RWPE2 (cell line): ENCODE measurements around the gene ASIC1.
A peak's percentile ranks its signal among the peaks of the same experiment; 100 is the strongest.

ENCODE experiments used
- ATAC-seq: fragments of 200-7000 bp; cut with Tn5 transposase; 3 replicates; pipeline ENCODE4 v1.9.1; 2021; ENCODE audit warnings: low read depth
- DNase-seq: peaks from one replicate; pipeline ENCODE4 v3.0.0-alpha.2; 2020; ENCODE audit warnings: low spot score
- H3K27ac ChIP-seq: fragments of 450-650 bp; 2 replicates; pipeline ENCODE4 v1.5.1; 2017; ENCODE audit warnings: mild to moderate bottlenecking; ENCODE audit not compliant: poor library complexity, severe bottlenecking
- H3K27me3 ChIP-seq: fragments of 250-450 bp; sonication (Bioruptor Pico); 2 replicates; pipeline ENCODE4 v1.5.1; 2021; ENCODE audit warnings: mild to moderate bottlenecking, moderate library complexity; ENCODE audit not compliant: insufficient read depth, poor library complexity, severe bottlenecking
- H3K36me3 ChIP-seq: fragments of 250-450 bp; sonication (Bioruptor Pico); 2 replicates; pipeline ENCODE4 v1.5.1; 2020; ENCODE audit warnings: low read depth, mild to moderate bottlenecking, moderate library complexity
- H3K4me1 ChIP-seq: fragments of 250-450 bp; sonication (Bioruptor Pico); 2 replicates; pipeline ENCODE4 v1.5.1; 2021; ENCODE audit warnings: mild to moderate bottlenecking, moderate library complexity; ENCODE audit not compliant: insufficient read depth, poor library complexity, severe bottlenecking
- H3K4me3 ChIP-seq: fragments of 250-450 bp; sonication (Bioruptor Pico); 2 replicates; pipeline ENCODE4 v1.5.1; 2021; ENCODE audit warnings: mild to moderate bottlenecking, moderate library complexity; ENCODE audit not compliant: severe bottlenecking
- H3K9me3 ChIP-seq: fragments of 250-450 bp; sonication (Bioruptor Pico); 2 replicates; pipeline ENCODE4 v1.5.1; 2021; ENCODE audit warnings: mild to moderate bottlenecking, moderate library complexity; ENCODE audit not compliant: severe bottlenecking
- CTCF ChIP-seq: fragments of 450-650 bp; IDR thresholded peaks from one replicate; pipeline ENCODE4 v1.5.1; 2017; ENCODE audit warnings: mild to moderate bottlenecking, moderate library complexity; ENCODE audit not compliant: poor library complexity, severe bottlenecking

Gene ASIC1

DNA sequence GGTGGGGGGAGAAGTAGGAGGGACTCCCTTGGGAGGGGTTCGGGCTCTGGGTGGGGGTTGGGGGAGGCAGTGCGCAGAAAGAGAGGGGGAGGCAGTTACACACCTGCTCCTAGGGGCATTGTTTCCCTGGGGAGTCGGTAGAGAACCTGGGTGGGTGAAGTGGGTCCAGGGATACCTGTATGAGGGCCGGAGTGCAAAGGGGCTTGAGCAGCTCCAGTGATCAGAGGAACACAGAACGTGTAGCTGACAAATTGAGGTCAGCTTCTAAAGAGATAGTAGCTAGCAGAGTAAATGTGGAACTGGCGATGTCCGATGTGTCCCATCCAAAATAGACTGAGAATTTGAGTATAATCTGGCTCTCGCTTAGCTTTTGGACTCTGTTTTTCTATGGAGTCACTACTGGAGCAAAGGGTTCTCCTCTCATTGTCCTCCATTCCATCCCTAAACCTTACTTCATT, 28.2 kb downstream of the ASIC1 start:
- DNase-seq (no peak), ATAC-seq (peak; percentile 13)
- no peak for TF ChIP-seq CTCF
- H3K9me3 ChIP-seq, result no peaks in the 10 kb centered on the region
- H3K36me3 ChIP-seq, result peaks cover 40% of the 10 kb centered on the region
- peak overlapping the region; percentile 44 for H3K4me3 ChIP-seq
- H3K27me3 ChIP-seq, result no peaks in the 10 kb centered on the region
- peaks cover 35% of the 10 kb centered on the region for H3K4me1 ChIP-seq
- H3K27ac ChIP-seq, result peak overlapping the region; percentile 94

GRCh38 chr12:50086148-50086547, 28.8 kb downstream of the ASIC1 start:
- no peaks in the 10 kb centered on the region for H3K27me3 ChIP-seq
- no peak for ATAC-seq
- peak overlapping the region; percentile 44 for H3K4me3 ChIP-seq
- TF ChIP-seq CTCF, result no peak
- peaks cover 35% of the 10 kb centered on the region for H3K4me1 ChIP-seq
- H3K9me3 ChIP-seq, result no peaks in the 10 kb centered on the region
- H3K27ac ChIP-seq, result peak overlapping the region; percentile 94
- DNase-seq, result no peak
- peaks cover 44% of the 10 kb centered on the region for H3K36me3 ChIP-seq

- peak overlapping the region; percentile 94 for H3K27ac ChIP-seq
- no peaks in the 10 kb centered on the region for H3K9me3 ChIP-seq
- peaks cover 35% of the 10 kb centered on the region for H3K4me1 ChIP-seq
- ATAC-seq (no peak), DNase-seq (no peak)
- TF ChIP-seq CTCF, result no peak
- peaks cover 53% of the 10 kb centered on the region for H3K36me3 ChIP-seq
- H3K4me3 ChIP-seq, result no peak overlapping the region
- no peaks in the 10 kb centered on the region for H3K27me3 ChIP-seq
Measured at GRCh38 chr12:50087151-50087550, 29.8 kb downstream of the ASIC1 start.

DNA sequence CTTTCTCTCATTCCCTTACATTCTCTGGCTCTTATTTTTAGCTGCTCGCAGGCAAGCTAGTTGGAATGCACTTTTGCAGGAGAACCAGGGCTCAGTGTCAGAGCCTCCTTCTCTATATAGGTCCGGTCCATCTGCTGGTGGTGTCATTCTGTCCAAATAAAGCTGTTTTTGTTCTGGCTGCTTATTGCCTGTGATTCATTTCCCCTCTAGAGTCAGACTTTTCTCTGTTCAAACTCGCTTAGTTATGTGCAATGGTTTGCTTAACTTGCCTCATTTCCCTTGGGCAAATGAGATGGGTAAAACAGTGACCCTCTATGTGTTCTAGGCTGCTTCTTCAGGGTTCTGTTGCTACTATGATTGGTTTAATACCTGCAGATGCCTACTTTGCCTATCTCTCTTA, 30.6 kb downstream of the ASIC1 start:
- H3K4me3 ChIP-seq, result no peak overlapping the region
- ATAC-seq, result peak; percentile 55
- peak overlapping the region; percentile 94 for H3K27ac ChIP-seq

More for the DNA sequence above, 30.6 kb downstream of the ASIC1 start:
- Histone ChIP-seq H3K36me3 (peaks cover 61% of the 10 kb centered on the region), H3K9me3 (no peaks in the 10 kb centered on the region), H3K27me3 (no peaks in the 10 kb centered on the region), H3K4me1 (peaks cover 35% of the 10 kb centered on the region)
- no peak for DNase-seq
- no peak for TF ChIP-seq CTCF
